GM19099 (cell line): ENCODE measurements around the gene STK11.

Source experiments
- POLR2A ChIP-seq: IDR thresholded peaks from 3 replicates; pipeline ENCODE4 v1.6.1; 2011; ENCODE audit warnings: low read depth; ENCODE audit not compliant: insufficient read length; ENCODE audit errors: extremely low read depth

The STK11 gene

DNA sequence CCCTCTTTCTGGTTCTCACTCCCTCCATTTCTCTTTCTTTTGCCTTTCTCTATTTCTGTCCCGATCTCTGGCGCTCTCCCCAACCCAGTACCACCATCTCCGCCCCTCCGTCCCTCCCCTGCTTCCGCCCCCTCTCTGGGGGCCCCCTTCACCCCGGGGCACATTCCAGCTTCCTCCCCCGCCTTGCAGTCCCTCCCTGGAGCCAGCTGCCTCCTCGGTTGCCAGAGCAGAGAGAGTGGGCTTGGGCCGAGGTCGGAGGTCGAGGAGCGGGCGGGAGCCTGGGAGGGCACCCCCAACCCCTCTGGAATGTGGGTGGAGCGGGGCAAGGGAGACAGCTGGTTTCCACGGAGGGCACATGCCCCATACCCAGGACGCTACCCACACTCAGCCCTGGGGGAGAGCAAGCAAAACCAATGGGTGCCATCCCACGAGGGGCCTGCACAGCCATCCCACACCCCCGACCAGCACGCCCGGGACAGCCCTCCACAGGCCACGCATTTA is 57.1 kb downstream of the STK11 start:
- no peak for TF ChIP-seq POLR2A

- no peak for TF ChIP-seq POLR2A
Observed at GRCh38 chr19:1263188-1263587, 57.6 kb downstream of the STK11 start.

DNA sequence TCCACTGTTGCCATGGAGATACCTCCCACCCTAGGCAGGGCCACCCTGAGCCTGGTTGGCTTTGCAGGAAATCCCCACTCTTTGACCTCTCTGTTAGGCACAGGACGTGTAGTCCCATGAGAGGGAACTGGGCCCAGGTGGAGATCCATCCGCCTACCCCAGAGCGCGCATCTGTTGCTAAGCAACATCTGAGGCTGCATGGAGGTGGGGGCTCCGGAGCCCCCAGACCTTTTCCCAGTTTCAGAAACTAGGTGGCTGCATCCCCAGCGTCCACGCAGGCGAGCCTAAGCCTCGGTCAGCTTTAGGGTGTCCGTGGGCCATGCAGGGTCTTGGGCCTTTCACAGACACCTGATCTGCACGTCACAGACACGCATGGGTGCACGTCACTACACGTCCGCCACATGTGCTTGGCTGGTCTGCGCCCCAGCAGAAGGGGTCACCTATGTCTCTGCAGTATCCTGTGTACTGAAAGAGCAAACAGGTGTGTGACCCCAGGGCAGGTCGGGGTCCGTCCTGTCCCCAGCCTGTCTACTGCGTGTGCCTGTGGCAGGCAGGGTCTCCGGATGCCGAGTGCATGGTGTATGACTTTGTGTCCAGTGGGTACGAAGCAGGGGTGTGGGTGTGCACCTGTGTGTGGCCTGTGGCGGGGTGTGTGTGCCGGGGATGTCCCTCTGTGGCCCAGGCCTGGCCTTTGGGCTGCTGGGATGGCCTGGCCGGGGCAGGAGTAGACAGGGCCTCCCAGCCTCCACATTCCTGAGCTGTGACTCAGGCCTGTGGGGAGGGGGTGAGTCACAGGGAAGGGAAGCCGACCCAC is 59.4 kb downstream of the STK11 start:
- no peak for TF ChIP-seq POLR2A

- TF ChIP-seq POLR2A, result no peak
Observed at GRCh38 chr19:1265615-1266128, 60.1 kb downstream of the STK11 start.

GRCh38 chr19:1266129-1266915 is 60.7 kb downstream of the STK11 start:
- TF ChIP-seq POLR2A, result no peak

DNA sequence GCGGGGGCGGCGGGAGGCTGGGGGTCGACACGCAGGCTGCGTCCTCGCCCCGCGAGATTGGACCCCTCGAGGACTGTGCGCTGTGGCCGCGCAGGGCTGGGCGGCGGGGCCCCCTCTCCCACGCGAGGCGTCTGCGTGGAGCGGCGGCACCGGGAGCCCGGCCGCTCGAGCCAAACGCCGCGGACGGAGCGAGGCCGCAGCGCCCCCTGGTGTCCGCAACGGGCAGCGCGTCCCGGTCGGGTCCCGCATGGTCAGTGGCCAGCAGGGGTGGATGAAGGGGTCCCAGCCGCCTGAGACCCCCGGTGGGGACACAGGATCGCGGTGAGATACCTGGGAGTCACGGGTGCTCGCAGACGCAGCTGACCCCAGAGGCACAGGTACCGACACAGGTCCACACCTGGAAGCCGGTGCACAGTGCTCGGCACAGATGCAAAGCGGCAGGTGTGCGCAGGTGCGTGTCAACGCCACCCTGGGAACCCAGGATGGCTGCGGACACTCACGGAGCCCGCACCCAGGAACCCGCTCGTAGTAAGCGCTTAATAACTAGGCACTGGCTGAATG is 61.4 kb downstream of the STK11 start:
- peak; percentile 16 for TF ChIP-seq POLR2A

GRCh38 chr19:1267477-1268225 is 62.1 kb downstream of the STK11 start:
- no peak for TF ChIP-seq POLR2A

DNA sequence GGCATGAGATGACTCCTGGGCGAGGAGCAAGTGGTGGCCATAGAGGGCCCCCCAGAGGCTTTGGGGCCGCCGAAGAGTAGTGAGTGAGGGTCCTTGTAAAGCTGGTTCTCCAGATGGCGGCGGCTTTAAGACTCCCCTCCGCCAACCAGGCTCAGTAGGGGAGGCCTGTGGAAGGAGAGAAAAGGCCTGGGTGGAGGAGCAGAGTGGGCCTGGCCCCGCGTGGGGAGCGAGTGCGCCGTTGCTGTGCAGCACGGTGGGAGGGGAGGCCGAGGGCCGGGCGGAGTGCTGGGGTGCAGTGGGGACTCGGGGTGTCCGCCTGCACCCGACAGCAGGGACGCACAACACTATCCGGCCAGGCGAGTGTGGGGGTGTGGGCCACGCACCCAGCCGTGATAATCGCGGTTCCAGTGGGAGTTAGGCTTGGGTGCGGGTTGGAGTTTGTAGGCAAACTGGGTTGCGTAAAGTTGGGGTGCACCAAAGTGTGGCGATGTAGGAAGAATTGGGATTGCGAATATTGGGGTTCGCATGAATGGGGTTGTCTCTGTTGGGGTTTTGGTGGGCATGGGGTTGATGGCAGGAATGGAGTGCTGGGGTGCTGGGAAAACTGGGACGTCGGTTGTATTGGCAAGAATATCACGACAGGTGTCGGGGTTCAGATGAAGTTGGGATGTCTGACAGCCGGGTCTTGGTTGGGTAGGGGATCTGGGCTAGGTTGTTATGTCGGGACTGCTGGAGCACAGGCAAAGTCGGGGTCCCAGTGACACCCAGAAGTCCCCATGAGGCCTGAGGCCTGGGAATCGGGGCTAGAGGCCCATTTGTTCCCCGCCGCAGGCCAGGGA is 62.9 kb downstream of the STK11 start:
- no peak for TF ChIP-seq POLR2A

- TF ChIP-seq POLR2A, result peak; percentile 100
Observed at GRCh38 chr19:1269065-1269477, 63.5 kb downstream of the STK11 start, which contains the start of gene CIRBP. CIRBP (plus strand) TSS chr19:1269332; CDS start chr19:1270934, 1,602 bp downstream.

DNA sequence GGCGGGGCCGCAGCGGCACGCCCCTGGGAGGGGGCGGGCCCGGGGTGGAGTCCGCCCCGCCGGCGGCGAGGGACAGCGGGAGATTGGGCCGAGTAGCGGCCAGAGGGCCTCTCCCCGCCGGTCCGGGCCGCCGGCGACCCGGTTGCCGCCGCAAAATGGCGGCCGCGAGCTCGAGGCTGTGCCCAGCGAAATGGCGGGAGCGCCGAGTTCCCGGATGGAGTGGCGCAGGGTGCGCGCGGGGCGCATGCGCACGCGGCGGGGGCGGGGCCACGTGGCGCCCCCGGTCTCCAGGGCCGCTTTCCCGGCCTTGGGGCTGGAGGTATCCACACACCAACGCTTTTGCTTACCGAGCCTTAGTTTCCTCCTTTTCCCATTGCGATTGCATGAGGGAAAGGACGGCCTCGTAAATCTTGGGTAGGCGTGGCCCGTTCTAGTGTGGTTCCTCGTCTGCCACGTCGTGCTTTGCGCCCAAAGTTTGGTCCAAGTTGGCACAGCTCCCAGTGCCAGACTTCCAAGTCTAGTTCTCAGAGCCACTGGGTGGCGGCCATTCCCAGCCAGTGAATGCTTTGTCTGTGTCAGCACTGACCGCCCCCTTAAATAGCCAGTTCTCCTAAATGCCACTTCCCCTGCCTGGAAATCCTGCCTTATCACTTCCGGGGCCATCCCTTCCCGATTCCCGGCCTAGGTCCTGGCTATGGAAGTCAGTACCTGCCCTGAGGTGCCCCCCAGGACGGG is 64.1 kb downstream of the STK11 start:
- TF ChIP-seq POLR2A, result peak; percentile 33

DNA sequence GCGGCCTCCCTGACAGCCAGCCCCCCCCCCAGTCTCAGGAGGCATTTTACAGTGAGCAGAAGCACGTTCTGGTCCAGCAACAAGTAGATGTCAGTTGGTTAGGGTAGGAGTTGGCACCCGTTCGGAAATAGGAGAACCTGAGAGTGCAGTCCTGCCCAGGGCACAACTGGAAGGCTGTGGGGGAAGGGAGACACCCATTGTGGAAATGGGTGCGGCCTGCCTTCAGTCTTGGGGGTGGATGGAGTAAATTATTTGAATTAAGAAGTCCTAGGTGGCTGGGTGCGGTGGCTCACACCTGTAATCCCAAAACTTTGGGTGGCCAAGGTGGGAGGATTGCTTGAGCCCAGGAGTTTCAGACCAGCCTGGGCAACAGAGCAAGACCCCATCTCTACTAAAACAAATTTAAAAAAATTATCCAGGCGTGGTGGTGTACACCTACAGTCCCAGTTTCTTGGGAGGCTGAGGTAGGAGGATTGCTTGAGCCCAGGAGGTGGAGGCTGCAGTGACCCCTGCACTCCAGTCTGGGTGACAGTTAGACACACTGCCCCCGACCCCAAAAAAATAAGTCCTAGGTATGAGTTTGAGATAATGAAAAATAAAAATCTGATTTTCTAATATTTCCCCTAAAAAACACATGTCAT is 64.8 kb downstream of the STK11 start:
- TF ChIP-seq POLR2A, result peak; percentile 7

- TF ChIP-seq POLR2A, result peak; percentile 3
Observed at GRCh38 chr19:1270854-1271527, 65.4 kb downstream of the STK11 start.
